GM23338 (cell line): ENCODE measurements around the gene BCL7C.

ENCODE experiments used
- CREB1 ChIP-seq: fragments of 250-450 bp; sonication (Bioruptor Pico); IDR thresholded peaks from 2 replicates; pipeline ENCODE4 v1.5.0; 2020; ENCODE audit warnings: low read depth, mild to moderate bottlenecking, moderate library complexity
- EZH2 ChIP-seq: fragments of 200-600 bp; sonication (generic); IDR thresholded peaks from one replicate; pipeline ENCODE4 v1.8.0; 2017; ENCODE audit warnings: antibody characterized with exemption, mild to moderate bottlenecking, low read depth; ENCODE audit not compliant: unreplicated experiment
- EZH2phosphoT487 ChIP-seq: fragments of 200-600 bp; sonication (generic); IDR thresholded peaks from one replicate; pipeline ENCODE4 v1.8.1; 2018; ENCODE audit warnings: antibody characterized with exemption; ENCODE audit not compliant: unreplicated experiment
- JUNB ChIP-seq: IDR thresholded peaks from one replicate; pipeline ENCODE4 v1.6.1; 2016; ENCODE audit warnings: antibody characterized with exemption; ENCODE audit not compliant: unreplicated experiment
- POLR2AphosphoS5 ChIP-seq: IDR thresholded peaks from 2 replicates; pipeline ENCODE4 v1.6.1; 2016; ENCODE audit warnings: antibody characterized with exemption, low read depth
- ZNF114 ChIP-seq: fragments of 250-450 bp; sonication (Bioruptor Pico); IDR thresholded peaks from 2 replicates; pipeline ENCODE4 v1.5.0; 2020; ENCODE audit warnings: mild to moderate bottlenecking, moderate library complexity
- TF ChIP-seq, protein P1 (sequence below), 2 experiments: fragments of 200-600 bp in 1 of 2; sonication (generic) in 1 of 2; conservative IDR thresholded peaks; 2 replicates each; pipeline versions ENCODE4 v1.5.1 to v1.6.1; 2016 to 2017; ENCODE audit warnings: antibody characterized with exemption in 2 of 2, low read depth in 2 of 2, mild to moderate bottlenecking in 2 of 2, moderate library complexity in 1 of 2
- TF ChIP-seq, protein P2 (sequence below): IDR thresholded peaks from one replicate; pipeline ENCODE4 v1.6.1; 2018; ENCODE audit warnings: antibody characterized with exemption; ENCODE audit not compliant: unreplicated experiment
- TF ChIP-seq, protein P3 (sequence below): IDR thresholded peaks from 2 replicates; pipeline ENCODE4 v1.6.1; 2016; ENCODE audit warnings: antibody characterized with exemption
- TF ChIP-seq, protein P4 (sequence below): fragments of 250-450 bp; sonication (Bioruptor Pico); IDR thresholded peaks from 2 replicates; pipeline ENCODE4 v1.5.0; 2020; ENCODE audit warnings: mild to moderate bottlenecking, moderate library complexity

DNA sequence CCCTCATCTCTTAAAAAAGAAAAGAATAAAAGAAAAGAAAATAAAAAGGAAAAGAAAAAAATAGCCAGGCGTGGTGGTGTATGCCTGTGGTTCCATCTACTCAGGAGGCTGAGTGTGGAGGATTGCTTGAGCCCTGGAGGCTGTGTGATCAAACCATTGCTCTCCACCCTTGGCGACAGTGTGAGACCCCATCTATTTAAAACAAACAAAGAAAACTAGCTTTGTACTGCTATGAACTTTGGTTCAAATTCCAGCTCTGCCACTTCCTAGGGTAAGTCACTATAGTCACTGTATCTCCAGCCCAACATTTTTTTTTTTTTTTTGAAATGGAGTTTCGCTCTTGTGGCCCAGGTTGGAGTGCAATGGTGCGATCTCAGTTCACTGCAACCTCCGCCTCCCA is 6.7 kb upstream of the BCL7C start:
- TF ChIP-seq CREB1 (CRISPR knock-in tag) (no peak), EZH2 (no peak), POLR2AphosphoS5 (no peak), EZH2phosphoT487 (no peak), JUNB (no peak), ZNF114 (CRISPR knock-in tag) (no peak)
- TF ChIP-seq, protein P1, sequence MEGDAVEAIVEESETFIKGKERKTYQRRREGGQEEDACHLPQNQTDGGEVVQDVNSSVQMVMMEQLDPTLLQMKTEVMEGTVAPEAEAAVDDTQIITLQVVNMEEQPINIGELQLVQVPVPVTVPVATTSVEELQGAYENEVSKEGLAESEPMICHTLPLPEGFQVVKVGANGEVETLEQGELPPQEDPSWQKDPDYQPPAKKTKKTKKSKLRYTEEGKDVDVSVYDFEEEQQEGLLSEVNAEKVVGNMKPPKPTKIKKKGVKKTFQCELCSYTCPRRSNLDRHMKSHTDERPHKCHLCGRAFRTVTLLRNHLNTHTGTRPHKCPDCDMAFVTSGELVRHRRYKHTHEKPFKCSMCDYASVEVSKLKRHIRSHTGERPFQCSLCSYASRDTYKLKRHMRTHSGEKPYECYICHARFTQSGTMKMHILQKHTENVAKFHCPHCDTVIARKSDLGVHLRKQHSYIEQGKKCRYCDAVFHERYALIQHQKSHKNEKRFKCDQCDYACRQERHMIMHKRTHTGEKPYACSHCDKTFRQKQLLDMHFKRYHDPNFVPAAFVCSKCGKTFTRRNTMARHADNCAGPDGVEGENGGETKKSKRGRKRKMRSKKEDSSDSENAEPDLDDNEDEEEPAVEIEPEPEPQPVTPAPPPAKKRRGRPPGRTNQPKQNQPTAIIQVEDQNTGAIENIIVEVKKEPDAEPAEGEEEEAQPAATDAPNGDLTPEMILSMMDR (conservative IDR thresholded peaks at IDR 0.05; ENCODE audit: low read depth in 2 of 2), result no peak
- TF ChIP-seq, protein P2, sequence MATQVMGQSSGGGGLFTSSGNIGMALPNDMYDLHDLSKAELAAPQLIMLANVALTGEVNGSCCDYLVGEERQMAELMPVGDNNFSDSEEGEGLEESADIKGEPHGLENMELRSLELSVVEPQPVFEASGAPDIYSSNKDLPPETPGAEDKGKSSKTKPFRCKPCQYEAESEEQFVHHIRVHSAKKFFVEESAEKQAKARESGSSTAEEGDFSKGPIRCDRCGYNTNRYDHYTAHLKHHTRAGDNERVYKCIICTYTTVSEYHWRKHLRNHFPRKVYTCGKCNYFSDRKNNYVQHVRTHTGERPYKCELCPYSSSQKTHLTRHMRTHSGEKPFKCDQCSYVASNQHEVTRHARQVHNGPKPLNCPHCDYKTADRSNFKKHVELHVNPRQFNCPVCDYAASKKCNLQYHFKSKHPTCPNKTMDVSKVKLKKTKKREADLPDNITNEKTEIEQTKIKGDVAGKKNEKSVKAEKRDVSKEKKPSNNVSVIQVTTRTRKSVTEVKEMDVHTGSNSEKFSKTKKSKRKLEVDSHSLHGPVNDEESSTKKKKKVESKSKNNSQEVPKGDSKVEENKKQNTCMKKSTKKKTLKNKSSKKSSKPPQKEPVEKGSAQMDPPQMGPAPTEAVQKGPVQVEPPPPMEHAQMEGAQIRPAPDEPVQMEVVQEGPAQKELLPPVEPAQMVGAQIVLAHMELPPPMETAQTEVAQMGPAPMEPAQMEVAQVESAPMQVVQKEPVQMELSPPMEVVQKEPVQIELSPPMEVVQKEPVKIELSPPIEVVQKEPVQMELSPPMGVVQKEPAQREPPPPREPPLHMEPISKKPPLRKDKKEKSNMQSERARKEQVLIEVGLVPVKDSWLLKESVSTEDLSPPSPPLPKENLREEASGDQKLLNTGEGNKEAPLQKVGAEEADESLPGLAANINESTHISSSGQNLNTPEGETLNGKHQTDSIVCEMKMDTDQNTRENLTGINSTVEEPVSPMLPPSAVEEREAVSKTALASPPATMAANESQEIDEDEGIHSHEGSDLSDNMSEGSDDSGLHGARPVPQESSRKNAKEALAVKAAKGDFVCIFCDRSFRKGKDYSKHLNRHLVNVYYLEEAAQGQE, result no peak
- TF ChIP-seq, protein P3, sequence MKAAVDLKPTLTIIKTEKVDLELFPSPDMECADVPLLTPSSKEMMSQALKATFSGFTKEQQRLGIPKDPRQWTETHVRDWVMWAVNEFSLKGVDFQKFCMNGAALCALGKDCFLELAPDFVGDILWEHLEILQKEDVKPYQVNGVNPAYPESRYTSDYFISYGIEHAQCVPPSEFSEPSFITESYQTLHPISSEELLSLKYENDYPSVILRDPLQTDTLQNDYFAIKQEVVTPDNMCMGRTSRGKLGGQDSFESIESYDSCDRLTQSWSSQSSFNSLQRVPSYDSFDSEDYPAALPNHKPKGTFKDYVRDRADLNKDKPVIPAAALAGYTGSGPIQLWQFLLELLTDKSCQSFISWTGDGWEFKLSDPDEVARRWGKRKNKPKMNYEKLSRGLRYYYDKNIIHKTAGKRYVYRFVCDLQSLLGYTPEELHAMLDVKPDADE, result no peak
- TF ChIP-seq, protein P4, sequence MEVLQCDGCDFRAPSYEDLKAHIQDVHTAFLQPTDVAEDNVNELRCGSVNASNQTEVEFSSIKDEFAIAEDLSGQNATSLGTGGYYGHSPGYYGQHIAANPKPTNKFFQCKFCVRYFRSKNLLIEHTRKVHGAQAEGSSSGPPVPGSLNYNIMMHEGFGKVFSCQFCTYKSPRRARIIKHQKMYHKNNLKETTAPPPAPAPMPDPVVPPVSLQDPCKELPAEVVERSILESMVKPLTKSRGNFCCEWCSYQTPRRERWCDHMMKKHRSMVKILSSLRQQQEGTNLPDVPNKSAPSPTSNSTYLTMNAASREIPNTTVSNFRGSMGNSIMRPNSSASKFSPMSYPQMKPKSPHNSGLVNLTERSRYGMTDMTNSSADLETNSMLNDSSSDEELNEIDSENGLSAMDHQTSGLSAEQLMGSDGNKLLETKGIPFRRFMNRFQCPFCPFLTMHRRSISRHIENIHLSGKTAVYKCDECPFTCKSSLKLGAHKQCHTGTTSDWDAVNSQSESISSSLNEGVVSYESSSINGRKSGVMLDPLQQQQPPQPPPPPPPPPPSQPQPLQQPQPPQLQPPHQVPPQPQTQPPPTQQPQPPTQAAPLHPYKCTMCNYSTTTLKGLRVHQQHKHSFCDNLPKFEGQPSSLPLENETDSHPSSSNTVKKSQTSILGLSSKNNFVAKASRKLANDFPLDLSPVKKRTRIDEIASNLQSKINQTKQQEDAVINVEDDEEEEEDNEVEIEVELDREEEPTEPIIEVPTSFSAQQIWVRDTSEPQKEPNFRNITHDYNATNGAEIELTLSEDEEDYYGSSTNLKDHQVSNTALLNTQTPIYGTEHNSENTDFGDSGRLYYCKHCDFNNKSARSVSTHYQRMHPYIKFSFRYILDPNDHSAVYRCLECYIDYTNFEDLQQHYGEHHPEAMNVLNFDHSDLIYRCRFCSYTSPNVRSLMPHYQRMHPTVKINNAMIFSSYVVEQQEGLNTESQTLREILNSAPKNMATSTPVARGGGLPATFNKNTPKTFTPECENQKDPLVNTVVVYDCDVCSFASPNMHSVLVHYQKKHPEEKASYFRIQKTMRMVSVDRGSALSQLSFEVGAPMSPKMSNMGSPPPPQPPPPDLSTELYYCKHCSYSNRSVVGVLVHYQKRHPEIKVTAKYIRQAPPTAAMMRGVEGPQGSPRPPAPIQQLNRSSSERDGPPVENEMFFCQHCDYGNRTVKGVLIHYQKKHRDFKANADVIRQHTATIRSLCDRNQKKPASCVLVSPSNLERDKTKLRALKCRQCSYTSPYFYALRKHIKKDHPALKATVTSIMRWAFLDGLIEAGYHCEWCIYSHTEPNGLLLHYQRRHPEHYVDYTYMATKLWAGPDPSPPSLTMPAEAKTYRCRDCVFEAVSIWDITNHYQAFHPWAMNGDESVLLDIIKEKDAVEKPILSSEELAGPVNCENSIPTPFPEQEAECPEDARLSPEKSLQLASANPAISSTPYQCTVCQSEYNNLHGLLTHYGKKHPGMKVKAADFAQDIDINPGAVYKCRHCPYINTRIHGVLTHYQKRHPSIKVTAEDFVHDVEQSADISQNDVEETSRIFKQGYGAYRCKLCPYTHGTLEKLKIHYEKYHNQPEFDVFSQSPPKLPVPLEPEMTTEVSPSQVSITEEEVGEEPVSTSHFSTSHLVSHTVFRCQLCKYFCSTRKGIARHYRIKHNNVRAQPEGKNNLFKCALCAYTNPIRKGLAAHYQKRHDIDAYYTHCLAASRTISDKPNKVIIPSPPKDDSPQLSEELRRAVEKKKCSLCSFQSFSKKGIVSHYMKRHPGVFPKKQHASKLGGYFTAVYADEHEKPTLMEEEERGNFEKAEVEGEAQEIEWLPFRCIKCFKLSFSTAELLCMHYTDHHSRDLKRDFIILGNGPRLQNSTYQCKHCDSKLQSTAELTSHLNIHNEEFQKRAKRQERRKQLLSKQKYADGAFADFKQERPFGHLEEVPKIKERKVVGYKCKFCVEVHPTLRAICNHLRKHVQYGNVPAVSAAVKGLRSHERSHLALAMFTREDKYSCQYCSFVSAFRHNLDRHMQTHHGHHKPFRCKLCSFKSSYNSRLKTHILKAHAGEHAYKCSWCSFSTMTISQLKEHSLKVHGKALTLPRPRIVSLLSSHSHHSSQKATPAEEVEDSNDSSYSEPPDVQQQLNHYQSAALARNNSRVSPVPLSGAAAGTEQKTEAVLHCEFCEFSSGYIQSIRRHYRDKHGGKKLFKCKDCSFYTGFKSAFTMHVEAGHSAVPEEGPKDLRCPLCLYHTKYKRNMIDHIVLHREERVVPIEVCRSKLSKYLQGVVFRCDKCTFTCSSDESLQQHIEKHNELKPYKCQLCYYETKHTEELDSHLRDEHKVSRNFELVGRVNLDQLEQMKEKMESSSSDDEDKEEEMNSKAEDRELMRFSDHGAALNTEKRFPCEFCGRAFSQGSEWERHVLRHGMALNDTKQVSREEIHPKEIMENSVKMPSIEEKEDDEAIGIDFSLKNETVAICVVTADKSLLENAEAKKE (CRISPR knock-in tag), result no peak
